ENCODE data around the gene SLC25A21.

Gene SLC25A21

DNA sequence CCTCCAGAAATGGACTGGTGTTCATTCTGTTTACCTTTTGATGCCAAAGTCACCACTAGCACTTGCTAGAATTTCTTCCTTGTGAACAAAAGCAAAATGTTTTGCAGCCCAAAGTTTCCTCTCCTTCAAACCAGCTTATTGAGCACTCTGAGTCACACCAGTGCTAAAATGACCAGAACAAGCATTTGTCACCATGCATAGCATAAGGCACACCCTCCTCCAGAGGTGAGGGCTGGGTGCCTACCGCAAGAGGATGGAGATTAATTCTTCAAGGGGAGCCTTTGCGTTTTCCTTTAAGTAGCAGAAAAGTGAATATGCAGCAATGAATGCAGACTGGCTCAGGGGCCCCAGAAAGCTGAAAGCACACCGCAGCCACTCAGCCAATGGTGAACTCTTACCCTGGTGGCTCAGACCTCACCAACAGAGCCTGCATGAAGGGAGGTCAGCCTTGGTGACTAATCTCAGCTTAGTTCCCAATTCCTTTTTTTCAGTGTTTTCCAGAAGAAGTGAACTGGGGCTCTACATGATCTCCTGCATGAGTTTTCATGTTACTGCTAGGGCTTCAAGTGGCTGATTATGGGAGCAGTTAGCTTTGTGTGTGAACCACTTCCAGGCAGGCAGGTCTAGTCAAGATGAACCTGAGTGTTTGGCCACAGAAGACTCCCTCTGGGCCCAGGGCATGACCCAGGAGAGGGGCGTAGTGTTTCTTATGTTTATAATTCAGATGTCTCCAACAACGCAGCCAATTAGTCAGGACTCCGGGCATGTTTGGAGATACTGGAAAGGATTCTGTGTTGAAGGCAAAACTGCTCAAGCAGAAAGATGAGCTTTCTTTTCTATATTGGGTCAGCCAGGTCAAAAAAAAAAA, 414.4 kb downstream of the SLC25A21 start:
- no peak for DNase-seq

DNA sequence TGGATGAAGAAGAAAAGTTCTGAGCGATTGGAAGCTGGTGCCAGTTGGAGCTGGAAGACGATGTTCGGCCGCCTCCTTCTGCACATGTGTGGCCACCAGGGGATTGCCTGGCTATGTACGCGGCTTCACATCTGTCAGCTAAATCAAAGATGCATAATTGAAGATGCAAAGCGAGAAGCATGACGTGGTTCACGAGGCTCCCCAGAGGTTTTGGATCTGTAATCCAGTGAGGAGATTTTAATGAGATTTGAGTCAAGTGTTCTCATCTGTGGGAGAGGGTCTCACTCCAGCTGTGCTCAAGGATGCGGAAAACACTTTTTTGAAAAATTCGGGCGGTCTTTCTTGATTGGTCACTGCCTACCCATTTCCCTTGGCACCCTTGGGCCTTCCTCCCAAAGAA, 416.2 kb downstream of the SLC25A21 start:
- DNase-seq, result no peak

DNA sequence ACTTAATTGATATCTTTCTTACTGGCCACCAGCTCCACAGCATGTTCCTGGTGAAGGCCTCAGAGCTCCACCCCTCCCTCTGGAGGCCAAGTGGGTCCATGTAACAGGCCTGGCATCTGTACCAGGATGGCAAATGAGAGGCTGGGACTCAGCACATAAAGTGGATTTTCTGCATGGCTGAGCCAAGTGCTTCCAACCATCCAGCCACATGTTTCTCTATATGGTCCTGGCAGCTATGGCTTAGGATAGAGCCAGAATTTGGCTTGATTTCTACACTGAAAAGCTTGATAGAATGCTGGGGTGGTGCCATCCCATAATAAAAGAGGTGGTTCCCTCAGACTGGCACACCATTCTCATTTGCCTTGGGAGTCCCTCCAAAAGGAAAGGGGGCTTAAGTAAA, 416.6 kb downstream of the SLC25A21 start:
- no peak for DNase-seq

DNA sequence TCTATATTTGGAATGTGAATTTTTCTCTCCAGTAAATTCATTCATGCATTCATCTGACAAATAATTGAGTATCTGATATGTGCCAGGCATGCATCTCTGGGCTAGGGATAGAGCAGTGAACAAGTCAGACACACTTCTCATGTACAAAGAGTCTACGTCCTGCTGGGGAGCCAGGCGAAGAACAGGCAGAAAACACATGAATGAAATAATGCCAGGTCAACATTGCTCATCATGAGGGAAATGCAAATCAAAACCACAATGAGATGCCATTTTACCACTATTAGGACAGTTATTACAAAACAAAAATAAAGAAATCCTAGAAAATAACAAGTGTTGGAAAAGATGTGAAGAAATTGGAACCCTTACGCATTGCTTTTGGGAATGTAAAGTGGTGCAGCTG, 420.5 kb downstream of the SLC25A21 start:
- no peak for DNase-seq

DNA sequence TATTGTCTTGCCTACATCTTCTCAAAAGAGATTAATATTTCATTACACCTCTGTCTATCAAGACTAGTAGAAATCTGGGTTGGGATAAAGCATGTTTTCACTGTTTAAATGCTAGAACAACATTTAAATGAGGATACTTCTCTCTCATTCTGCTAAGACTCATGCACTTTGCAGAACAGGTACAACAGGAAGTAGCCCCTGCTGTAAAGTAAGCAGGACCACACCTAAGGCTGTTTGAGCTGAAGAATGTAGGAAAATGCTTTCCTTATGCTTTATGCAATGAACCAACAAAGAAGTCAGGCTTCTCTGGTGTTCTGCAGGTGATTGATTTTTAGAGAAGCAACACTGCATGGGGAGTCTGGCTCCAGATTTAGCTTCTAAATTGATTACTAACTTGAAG, 421.3 kb downstream of the SLC25A21 start:
- DNase-seq, result no peak

DNA sequence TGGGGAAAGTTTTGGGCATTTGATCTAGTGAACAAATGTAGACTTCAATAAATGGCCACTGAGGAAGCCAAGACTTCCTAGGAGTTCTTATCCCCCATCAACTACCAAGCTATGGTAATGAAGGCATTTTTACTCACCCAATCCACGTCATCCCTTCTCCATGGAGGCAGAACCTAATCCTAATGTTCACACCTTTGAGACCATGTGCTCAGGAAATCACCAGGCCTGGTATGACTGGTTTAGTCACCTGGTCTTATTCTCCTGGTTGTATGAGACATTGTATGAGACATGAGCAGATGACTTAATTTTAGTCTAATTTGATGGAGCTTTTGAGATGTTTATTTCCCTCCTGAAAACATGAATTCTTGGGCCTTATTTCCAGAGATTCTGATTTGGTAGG, 422.2 kb downstream of the SLC25A21 start:
- DNase-seq, result no peak

DNA sequence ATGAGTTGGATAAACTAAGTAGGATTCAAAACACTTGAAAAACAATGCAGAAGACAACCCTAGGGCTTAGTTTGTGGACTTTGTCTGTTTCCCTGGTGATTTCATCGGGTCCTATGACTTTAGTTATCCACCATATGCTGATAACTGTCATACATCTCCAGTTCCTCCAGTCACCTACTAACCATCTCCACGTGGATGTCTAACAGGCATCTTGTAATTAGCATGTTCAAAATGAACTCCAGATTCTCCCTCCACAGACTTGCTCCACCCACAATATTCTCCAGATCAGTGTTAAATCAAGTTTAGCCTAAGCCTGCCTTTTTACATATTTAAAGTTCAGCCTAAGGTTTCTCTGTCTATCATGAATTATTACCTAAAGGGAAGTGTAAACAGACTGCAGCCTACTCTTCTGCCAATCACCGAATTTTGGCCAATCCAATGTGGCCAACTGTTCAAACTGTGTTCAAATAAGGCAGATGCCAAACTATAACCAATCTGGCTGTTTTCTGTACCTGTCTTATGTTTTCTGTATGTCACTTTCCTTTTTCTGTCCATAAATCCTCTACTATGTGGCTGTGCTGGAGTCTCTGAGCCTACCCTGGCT, 423.7 kb downstream of the SLC25A21 start:
- DNase-seq, result no peak

DNA sequence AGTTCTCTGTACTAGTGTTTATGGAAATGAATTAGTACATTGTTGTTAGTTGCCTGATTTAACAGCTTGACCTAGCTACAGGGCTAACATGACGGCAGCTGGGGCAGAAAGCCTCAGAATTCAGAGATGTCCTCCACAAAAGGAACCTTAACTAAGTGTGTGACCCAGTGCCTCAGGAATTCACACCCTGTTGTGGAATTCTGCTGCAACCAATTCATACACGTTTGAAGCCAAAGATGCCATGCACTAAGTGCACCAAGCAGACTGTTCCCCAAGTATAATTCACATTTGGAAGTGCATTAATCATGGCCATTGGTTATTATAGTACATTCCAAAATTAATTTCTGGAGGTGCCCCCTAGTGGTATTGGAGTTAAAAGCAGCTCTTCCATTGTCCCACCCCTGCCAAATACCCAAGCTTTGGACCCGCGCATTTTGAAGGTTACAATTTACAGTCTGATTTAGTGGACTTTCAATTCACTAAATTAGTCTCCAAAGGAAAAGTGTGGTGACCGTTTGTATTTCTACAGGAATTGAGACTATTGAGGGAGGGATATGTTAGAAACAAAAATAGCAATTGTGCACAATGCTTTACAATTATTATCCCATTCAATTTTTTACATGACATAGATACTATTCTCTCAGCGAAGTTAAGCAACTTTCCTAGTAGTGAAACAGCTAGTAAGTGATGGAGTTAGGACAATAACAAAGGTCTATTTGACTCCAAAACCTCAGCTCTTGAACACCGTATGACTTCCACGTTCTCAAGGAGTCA, 424.8 kb downstream of the SLC25A21 start:
- no peak for DNase-seq

DNA sequence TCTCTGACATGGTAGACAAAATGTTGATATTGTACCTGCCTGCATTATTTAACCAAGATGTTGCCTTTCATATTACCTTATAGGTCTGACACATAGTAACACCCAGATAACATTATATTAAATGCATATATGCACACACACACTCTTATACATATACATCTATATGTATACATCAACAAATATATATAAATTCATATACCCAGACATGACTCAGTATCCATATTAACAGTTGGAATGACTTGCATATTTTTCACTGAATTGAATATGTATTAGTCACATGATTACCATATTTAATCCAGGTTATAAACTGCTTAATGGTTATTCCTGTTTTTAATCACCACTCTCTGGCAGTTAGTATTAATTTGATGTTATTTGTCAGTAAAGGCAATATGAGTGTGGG, 425.5 kb downstream of the SLC25A21 start:
- no peak for DNase-seq

DNA sequence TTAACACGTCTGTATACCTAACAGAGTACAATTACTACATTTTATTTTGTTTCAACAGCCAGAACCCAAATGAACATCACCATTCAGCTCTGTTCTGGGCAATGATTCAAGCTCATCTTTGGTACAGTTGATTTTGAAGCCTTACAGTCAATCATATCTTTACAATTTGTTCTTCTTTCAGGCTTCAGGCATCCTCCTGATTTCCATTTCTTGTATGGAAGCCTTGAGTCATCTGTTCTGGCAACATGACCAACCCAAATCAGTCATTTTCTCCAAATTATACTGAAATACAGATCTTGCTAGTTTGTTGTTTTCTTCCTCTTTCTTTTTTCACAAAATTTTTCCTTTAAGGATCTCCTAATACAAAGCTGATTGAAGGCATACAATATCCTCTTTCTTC, 430.5 kb downstream of the SLC25A21 start:
- DNase-seq, result no peak

DNA sequence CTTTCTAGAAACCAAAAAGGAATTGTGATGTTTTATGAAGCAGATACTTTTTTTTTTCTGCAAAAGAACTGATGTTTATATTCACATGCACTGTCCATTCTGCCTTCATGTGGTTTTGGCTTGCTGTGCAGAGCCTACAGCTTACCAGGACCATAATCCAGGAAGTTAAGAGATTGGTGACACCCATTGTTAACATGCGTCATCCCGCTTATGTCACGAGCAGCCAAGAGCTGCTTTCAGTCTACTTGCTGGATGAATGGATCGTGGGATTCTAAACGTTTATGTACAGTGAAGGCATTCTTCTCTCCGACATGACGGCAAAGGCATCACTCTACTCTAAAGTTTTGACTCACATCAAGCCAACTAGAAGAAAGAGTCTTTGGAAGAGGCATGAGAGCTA, 434.1 kb downstream of the SLC25A21 start:
- no peak for DNase-seq

DNA sequence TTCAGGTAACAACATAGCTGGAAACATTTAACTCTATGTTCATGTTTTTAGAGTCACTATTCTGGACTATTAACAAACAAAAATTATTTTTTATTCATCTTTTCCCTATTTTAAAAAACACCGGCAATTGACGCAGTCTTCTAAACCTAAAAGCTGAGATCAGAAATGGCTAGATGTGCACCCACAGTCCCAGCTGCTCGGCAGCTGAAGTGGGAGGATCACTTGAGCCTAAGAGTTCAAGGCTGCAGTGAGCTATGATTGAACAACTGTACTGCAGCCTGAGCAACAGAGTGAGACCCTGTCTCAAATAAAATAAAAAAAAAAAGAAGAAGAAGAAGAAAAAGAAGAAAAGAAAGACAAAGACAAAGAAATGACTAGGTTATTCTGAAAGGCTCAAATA, 446.3 kb downstream of the SLC25A21 start:
- no peak for DNase-seq

DNA sequence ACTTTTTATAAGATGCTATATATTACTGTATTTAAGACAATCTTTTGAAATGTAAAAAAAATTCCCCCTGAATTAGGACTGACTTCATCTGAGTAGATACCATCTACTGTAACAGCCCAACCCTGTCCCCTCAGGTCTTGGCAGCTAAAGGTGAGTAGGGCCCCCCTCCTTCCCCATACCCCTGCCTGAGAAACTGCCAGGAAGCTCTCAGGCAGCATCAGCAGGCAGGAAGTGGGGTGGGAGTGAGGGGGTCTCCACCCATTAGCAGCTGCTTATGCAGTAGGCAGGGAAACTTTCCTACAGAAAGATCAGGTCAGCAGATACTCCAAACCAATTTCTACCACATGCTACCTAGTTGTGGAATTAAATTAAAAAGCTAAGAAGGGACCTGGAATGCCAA, 448.2 kb downstream of the SLC25A21 start:
- no peak for DNase-seq

DNA sequence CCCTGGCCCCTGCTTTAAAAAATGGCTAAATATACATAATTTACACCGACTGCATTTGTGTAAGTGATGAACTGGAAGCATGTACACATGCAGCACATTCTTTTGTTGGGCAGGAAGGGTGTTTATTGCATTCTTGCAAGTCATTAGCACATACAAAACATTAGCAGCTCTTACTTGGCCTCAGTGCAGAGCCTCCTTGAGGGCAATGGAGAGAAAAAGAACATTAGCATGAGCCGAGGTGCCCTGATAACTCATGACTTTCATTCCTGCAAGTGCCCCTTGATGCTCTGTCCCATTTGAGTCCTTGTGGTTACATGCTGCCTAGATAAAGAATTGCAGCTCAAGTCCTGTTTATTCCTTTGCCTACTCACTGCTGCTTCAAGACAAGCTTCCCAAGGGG, 448.9 kb downstream of the SLC25A21 start:
- DNase-seq, result no peak

DNA sequence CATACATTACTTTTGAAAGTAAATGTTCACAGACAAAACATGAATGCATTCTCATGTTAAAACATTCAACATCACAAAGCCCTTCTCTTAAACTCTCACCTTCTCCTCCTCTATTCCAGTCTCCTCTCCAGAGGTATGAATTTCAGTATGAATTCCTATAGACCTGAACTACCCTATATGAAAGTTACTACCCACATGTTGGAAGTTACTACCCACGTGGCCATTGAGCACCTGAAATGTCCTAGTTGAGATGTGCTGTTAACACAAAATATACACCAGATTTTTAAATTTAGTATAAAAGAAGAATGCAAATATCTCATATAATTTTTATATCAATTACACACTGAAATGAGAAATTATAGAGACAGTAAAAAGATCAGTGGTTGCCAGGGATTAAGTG, 450.5 kb downstream of the SLC25A21 start:
- DNase-seq, result no peak

DNA sequence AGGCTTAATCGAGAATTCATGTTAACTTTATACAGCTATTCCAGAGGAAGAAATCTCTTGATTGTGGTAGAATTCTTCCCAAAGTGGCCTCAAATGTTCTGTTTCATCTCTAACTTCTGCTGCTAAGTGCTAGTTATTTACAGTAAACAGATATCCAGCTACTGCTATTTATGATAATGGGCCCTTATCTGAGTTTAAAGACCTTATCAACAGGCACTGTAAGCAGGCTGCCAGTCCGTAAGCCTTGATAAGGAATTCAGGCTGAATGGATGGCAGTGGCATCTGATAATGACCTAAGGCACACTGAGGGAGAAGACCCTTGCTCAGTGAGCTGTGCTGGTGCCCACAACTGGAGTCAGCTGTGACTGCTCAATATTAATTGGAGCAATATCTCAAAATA, 451.7 kb downstream of the SLC25A21 start:
- no peak for DNase-seq

DNA sequence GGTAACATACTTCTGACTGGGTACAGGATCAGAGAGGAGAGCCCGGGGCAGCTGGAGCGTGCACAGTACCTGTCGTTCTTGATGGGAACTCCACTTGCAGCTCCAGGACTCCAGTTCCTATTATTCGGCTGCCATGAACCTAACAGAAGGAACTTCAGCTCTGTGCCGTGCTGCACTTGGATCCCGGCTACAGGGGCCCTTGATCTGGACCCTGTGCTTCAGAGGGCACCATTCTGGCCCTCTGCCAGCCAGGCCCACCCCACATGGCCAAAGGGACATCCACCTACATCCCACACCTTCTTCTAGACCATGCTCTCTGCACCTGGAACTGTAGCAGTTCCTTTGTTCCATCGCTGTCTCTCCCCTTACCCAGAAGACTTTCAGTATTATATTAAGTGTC, 452.6 kb downstream of the SLC25A21 start:
- DNase-seq, result no peak

DNA sequence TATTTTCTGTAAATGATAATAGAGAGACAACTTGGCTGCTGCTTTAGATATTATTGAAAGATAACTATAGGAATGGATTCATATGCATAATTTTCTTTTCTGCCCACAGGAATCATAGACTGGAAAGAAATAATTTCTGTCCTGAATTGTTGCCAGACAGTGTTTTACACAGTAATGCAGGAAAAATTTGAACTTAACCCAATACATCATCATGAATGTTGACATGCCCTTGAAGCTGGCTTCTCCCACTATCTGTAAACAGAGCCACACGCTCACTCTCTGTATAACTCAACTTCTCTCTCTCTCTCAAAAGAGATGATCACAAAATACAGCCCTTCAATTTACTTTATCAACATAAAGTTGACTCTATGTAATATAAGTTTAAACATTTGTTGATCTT, 454.2 kb downstream of the SLC25A21 start:
- DNase-seq, result no peak

DNA sequence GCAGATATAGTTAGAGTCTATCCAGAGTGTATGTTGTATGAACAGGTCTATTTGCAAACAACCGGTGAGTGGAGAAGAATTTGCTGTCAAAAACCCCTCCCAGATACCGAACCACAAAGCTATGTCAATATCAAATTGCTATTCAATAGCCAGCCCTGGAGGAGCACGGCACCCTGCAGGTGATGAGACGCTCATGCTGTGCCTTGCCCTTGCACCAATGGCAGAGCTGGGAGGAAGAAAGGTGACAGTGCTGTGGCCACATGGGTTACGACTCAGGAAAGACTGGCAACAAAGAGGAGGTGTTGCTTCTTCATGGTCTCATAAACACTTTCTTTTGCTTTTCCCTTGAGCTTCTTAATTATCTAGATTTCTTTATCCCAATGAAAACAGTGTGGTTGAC, 455.0 kb downstream of the SLC25A21 start:
- DNase-seq, result no peak

DNA sequence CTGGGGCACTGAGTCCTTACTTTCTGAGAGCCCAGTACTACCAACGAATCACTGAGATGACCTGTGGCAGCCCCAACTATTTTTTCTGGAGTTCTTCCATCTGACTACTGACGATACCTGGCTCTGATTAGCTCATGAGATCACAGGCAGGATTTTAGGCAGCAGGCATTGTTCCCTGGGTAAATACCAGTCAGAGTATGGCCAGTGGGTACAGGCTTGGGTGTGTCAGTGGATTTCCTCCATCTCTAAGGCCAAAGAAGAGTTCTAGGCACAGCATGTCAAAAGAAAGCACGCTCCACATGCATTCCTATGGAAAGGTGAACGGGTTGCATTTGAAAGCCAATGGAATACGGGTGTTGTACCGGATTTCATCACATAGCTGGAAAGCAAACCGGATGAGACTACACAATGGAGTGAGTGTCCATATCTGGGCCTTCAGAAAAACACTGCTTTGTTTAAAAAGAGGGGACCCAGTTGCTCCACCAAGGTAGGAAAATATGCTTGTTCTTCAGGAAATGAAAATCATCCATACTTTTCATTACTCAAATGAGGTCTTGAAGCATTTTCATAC, 455.7 kb downstream of the SLC25A21 start:
- DNase-seq, result no peak

DNA sequence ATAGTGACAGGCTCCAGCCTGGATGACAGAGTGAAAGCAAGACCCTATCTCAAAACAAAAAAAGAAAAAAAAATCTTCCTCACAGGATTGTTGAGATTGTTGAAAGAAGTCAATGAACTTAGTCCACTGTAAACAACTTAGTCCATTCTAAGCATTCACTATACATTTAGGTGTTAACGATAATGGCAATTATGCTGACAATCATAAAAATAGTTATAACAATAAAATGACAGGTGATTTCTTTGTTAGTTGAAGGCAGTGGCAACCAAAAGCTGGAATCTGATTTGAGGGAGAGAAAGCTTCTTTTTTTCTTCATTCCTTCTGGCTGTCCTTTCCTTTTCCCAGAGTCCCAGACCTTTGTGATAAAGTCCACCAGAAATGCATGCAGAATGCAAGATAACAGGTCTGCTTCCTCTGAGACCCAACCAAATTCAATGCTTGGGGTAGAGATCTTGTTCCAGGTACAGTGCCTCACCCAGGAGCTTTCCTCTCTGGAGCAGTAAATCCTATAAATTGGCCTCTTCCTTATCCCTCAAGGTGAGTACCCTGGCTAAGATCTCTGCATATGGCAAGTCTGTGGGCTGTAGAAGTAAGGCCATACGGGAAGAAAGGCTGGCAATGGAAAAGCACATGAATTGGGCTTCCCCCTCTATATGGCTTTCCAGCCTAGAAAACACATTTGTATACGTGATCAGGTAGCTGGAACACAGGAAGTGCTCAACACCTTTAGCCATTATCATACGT, 458.3 kb downstream of the SLC25A21 start:
- no peak for DNase-seq

DNA sequence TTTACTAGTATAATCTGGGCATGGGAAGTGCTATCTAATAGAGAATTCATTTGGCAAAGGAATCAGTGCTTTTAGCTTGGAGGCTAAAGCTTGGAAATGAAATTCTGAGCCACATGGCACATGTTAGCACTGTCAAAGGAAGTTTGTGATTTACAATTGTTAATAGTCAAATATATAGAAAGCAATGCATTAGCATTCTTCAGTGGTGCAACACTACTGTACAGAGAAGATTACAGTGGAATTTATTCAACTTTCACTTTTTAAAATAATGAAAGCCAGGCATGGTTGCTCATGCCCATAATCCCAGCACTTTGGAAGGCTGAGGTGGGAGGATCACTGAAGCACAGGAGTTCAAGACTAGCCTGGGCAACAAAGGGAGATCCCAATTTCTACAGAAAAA, 464.8 kb downstream of the SLC25A21 start:
- DNase-seq, result no peak

DNA sequence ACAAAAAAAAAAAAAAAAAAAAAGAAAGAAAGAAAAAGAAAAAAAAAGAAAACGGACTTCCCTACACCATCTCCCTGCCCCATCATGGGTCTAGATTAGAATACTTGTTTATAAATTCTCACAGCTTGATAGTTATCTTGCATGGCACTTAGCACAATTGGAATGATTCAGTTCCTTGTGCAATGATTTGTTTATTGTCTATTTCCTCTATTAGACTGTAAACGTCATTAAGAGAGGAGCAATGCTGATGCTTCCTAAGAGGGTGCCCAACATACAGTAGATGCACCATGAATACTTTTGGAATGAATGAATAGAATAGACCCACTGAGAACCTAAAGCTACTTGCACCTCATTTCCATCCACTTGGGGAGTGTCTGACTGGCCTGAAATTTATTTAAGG, 469.9 kb downstream of the SLC25A21 start:
- no peak for DNase-seq
